Measurements from ENCODE around the gene JADE2.
"Not testable (repeated sequence)": the region's sequence is repeated elsewhere in the genome, so short reads cannot be mapped to it uniquely, and the experiment has no call there.

JADE2 gene

GRCh38 chr5:134508521-134509195 is 16.8 kb upstream of the JADE2 start:
- no peak for DNase-seq

DNA sequence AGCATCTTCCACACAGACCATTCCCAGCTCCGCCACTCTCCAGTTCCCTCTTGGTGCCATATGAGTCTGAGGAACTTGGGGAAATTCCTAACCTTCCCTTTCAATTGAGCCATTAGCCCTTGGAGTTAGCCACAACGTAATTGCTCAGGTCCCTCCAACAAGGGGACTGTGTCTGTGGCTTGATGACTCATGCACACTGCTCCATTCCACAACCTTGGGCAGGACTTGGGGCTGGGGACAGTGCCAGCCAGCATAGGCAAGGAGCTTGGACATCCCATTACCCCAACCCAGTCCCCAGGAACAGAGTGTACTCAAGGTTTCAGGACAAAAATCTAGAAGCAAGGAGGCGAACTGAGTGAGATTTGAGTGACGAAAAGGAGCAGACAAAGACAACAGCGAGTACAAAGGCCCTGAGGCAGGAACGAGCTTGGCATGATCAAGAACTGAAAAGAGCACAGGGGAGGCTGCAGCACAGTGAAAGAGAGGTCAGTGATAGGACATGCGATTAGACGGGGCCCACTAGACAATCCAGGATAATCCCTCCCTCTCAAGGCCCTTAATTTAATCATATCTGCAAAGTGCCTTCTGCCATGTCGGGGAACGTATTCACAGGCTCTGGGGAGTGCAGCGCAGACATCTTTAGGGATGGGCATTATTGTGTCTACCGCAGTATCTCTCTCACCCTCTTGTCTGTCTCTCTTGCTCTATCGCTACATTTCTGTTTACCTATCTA is 16.0 kb upstream of the JADE2 start:
- DNase-seq, result no peak

DNA sequence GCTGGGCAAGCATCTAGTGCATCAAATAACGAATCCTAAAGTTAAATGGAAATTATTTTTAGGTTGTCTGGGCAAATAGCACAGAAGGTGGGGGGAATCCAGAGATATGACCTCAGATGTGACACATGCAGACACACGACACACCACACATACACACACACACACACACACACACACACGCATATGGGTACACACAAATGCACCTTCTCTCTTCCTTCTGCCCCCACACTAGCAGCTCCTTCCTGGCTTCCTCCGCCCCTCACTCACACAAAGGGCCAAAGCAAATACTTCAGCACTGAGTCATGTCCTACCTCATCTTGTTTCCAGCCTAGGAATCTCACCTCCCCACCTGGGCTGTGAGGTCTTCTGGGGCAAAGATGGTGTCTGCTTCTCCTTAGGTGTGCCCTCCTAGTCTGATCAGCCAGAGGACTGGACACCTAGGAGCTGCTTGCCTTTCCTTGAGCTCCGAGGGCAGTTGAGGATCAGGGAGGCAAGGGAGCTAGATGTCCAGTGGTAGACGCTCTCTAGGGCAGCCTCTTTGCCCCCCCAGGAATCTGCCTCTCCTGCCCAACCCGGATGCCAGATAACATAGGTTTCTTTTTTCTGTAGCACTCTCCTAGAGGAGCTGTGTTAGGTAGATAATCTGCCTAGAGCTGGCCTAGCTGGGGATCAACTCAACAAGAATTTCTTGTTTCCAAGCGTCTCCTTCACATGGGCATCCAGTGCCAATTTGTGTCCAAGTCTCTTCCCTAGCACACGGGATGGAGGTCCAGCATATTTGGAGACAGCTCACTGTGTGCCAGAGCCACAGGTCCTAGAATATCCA is 14.3 kb upstream of the JADE2 start:
- DNase-seq, result no peak

DNA sequence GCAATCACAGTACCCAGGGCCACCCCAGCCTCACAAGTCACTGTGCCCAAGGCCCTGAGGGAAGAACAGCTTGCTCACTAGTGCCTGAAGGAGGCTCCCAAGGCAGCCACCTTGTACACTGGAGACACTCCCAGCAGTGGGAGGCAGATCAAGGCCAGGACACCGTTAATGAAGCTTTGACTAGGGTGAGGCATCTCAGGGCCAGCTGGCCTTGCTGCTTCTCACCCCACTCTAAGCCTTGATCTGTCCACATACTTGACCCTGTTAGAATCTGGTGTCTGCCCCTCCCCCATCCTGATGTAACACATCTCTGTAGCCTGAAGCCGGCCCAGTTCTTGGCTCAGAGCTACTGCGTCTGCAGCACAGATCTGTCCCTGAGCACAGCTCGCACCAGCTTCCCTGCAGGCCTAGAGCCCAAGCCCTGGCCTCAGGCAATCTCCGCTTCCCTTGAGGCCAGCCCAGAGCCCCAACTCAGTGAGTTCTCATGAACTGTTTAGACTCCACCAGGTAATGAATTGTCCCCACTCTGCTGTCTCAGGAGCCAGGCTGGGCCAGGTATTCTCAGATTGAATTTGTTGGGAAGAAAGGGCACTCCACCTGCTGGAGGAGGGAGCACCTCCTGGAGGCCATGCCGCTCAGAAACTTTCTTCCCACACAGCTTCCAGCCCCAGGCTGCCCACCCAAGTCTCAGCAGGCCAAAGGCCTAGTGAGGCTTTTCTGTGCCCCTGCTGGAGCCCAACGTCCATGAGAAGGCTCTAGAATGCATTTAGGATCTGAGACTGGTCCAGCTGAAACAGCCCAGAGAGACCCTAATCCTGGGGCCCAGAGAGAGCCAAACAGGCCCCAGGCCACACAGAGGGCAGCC is 13.4 kb upstream of the JADE2 start:
- no peak for DNase-seq

GRCh38 chr5:134512661-134512999 is 12.8 kb upstream of the JADE2 start:
- no peak for DNase-seq

DNA sequence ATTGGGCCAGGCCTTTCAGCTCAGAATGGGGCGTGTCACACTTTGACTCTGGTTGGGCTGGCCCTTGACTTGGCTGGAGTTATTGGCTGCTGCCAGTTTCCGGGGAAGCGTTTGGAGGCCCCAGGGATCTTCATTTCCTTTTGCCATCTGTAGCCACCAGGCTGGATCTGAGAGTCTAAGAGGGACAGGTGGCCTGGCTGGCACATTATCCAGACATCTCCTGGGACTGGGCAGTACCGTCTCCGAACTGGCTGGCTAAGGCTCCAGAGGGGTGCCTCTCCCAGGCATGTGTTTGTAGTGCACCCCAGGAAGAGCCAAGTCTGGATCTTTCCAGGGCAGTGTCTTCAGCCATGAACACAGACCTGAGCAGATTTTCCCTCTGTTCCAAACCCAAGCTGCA is 9.7 kb upstream of the JADE2 start:
- no peak for DNase-seq

DNA sequence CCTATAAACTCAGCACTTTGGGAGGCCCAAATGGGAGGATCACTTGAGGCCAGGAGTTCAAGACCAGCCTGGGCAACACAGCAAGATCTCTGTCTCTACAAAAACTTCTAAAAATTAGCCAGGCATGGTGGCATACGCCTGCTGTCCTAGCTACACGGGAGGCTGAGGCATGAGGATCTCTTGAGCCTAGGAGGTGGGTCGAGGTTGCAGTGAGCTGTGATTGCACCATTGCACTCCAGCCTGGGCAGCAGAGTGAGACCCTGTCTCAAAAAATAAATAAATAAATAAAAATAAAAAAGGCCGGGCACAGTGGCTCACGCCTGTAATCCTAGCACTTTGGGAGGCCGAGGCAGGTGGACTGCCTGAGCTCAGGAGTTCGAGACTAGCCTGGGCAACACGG is 8.5 kb upstream of the JADE2 start:
- not testable (repeated sequence) for DNase-seq

DNA sequence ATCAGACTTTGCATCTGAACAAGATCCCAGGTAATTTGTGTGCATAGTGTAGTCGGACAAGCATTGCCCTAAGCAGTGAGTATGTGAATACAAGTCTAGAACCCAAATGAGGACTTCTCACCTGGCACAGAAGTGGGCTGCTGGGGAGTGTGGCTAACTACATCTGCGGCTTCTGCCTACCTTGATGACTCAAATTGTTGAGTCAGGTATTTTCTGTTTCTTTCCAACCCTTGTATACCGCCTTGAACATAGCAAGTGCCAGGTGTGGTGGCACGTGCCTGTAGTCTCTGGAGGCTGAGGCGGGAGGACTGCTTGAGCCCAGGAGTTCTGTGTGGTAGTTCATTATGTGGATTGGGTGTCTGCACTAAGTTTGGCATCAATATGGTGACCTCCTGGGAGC is 7.9 kb upstream of the JADE2 start:
- no peak for DNase-seq

DNA sequence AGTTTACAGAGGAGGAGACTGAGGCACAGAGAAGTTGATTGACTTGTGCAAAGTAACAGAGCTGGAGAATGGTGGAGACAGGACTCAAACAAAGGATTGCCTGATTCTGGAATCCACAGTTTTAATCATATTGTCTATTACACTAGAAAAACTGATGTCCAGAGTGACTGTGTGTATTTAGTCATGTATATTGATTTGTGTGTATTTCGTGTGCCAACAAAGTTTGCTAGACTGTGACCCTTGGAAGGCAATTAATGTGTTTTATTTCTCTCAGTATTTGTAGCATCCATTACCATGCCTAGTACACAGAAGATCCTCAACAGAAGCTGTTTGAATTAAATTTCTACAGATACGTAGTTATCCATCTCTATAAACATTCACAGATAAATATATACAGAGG is 5.5 kb upstream of the JADE2 start:
- DNase-seq, result no peak

DNA sequence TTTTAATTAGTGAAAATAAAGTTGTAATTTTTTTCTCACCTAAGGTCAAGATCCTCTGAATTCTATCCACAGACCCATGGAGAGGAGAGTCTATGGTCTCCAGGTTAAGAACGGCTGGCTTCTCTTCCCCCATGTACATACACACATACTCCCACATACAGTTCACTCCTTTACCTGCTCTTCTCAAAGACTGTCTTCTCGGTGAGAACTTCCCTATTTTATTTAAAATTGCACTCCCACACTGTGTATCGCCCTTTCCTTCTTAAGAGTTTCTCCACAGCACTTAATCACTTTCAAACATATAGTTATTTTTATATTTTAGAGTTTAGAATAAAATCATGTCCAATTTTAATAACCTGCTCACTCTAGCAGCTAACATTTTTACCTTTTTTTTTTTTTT is 3.6 kb upstream of the JADE2 start:
- DNase-seq, result no peak

DNA sequence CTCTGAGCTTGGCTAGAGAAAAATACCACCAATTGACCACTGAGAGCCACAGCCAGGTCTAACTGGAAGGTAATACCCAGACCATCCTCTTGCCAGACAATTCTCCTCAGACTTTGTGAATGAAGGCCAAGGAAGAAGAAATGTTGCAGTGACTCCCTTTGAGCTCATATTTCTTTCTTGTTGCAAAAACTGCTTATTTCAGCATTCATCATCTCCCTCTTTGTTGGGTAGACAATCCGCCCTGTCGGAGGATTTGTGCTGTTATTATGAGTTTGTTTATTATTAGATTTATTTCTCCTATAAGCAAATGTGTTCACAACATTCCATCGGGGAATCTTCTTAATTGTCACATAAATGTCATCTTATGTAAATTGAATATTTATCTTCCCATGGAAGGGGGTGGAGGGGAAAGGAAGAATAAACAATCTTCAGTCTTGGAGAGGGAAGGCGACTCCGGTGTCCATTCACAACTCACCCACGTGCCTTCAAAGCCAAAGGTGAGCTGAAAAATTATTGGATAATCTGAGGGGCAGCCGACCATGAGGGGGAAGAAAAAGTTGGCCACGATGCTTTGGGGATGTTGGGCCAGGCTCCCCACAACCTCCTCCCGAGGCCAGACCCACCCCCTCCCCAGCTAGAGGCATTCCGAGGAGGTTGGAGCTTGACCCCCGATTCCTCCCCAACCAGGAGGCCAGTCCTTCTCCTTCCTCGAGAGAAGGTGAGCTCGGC is 1.8 kb upstream of the JADE2 start:
- DNase-seq, result peak in 1 of 6 experiments; percentile 11

DNA sequence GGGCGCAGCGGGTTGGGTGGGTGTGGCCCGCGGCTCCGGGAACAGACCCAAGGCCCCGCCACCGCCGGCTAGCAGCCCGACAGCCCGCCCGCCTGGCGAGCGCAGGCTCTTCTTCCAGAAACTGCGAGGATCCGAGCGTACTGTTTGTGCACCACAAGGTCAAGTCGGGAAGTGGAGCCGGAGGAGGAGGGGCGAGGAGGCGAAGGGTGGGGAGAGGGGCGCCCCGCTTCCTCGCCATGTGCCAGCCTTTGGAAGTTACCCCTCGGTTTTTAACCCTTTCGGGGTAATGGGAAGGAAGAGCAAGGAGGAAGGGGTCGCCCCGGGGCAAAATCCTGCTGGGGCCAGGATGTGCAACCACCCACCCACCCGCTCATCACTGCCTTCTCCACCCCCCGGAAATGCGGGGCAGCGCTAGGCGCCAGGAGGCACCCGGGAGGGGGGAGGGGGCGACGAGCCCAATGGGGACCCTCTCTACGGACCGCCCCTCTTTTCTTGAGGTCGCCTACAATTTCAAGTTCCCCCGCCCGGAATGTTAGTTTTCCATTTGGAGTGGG is 1.1 kb upstream of the JADE2 start:
- peak; percentile 48 to 90 (median 72) for DNase-seq

DNA sequence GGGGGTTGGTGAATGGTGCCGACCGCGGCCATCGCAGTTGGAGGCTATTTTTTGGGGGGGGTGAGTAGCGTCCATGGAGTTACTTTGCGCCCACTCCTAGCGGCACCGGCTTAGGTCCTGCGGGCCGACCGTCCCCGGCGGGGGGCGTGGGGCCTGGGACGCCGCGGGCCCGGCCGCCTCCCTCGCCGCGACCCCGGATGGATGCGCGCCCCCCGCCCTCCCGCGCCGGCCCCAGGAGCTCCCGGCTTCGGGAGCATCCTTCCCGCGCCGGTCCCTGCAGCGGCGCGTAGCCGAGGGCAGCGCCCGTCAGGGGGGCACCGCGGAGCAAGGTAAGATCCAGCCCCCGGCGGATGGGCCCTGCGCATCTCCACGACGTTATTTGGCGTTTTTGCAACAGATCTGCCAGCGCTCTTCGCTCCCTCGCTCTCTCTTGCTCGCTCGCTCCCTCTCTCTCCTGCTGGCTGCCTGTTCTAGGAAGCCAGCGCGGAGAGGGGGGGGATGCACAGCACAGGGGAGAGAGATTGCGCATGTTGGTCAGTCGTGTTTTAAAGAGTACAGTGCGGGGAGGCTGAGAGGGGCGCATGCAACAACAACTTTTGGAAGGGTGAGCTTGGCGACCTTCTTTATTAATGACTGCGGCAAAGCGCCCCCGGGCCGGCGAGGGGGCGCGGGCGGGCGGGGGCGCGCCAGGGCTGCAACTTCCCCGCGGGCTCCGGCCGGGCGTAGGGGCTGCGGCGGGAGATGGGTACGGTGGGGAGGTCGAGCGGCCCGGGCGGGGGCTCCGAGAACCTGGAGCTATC is 413 bp downstream of the JADE2 start:
- peak; percentile 46 to 75 (median 61) for DNase-seq

- peak; percentile 40 to 65 (median 58) for DNase-seq
These were observed 1.1 kb downstream of the JADE2 start for GRCh38 chr5:134526483-134527155.

- DNase-seq, result peak; percentile 8 to 69 (median 60)
These were observed 1.9 kb downstream of the JADE2 start for GRCh38 chr5:134527156-134527960.

DNA sequence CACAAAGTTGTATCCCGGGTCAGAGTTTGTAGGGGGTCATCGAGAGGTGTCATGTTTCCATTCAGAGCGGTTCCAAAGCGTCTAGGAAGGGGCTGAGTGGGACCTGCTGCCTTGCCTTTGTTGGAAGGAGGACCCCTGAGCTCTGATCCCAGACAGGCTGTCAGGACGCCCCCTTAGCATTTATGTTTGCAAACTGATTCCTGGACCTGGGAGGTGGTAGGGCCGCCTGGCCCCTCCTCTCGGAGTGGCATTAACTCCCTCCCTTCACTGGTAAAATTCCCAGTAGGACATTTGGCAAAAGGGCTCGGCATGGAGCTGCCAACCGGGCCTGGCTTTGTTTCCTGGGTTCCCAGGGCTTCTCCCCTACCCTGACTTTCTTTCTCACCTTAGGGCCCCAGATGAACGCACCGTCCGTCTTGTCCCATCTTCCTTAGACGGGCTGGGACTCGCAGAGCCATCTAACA is 2.5 kb downstream of the JADE2 start:
- no peak for DNase-seq

DNA sequence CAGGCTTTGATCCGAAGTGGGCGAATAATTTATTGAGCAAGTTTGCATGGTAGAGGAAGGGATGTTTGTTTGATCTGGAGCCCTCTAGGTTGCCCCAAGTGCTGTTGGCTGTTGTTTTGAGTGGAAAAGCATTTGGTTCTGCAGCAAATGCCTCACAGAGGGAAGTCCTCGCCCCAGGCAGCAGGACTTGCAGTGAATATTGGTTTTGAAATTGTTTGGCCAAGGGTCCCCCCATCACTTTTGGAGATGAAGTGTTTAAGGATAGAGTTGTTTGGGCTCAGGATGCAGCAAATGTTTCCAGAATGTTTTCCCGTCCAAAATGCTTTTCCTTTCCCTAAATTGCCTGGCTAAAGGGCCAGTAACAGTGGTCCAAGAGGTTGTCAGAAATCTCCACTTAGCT is 3.1 kb downstream of the JADE2 start:
- no peak for DNase-seq

DNA sequence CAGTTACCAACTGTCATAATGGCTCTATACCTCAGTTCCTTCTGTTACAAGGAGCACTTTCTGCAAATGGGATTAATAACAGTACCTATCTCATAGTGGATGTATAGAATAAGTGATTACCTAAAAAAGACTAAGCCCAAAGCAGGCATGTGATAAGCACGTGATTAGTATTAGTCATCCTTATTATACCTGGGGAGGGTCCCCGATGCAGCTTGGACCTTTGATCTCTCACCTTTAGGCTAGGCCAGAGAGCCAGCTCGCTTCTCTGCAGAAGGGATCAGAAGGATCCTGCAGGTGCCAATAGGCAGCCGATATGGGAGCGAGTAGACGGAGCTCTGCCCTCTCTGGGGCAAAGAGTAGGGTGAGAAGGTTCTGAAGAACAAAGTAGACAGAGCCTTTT is 4.0 kb downstream of the JADE2 start:
- no peak for DNase-seq

All from stimulated activated naive CD4-positive, alpha-beta T cell (primary cell).